HEK293 (cell line): Measurements from ENCODE around the gene HOXC10.

ENCODE experiments used
- AEBP2 ChIP-seq: fragments of 450-650 bp; formaldehyde crosslinking; IDR thresholded peaks from 2 replicates; pipeline ENCODE4 v1.5.1; 2016; ENCODE audit warnings: missing biosample characterization, missing genetic modification characterization, borderline replicate concordance
- HOXC10 ChIP-seq: sonication (generic); formaldehyde crosslinking; IDR thresholded peaks from 2 replicates; pipeline ENCODE4 v1.8.1; 2023; ENCODE audit warnings: mild to moderate bottlenecking, missing genetic modification reagents
- KLF16 ChIP-seq: fragments of 450-650 bp; formaldehyde crosslinking; IDR thresholded peaks from 2 replicates; pipeline ENCODE4 v1.5.1; 2017; ENCODE audit warnings: missing biosample characterization, missing genetic modification characterization
- MEIS1 ChIP-seq: sonication (generic); formaldehyde crosslinking; IDR thresholded peaks from 2 replicates; pipeline ENCODE4 v1.8.1; 2022; ENCODE audit warnings: missing genetic modification reagents, mild to moderate bottlenecking, borderline replicate concordance
- WT1 ChIP-seq: fragments of 450-650 bp; formaldehyde crosslinking; IDR thresholded peaks from 2 replicates; pipeline ENCODE4 v1.5.1; 2016; ENCODE audit warnings: missing biosample characterization, missing genetic modification characterization
- YY1 ChIP-seq: fragments of 450-650 bp; formaldehyde crosslinking; IDR thresholded peaks from 2 replicates; pipeline ENCODE4 v1.5.1; 2018; ENCODE audit warnings: missing biosample characterization, missing genetic modification characterization
- YY2 ChIP-seq: fragments of 450-650 bp; formaldehyde crosslinking; IDR thresholded peaks from 2 replicates; pipeline ENCODE4 v1.5.1; 2016; ENCODE audit warnings: missing biosample characterization, missing genetic modification characterization
- ZBTB21 ChIP-seq: fragments of 450-650 bp; formaldehyde crosslinking; IDR thresholded peaks from 2 replicates; pipeline ENCODE4 v1.5.1; 2017; ENCODE audit warnings: missing biosample characterization, missing genetic modification characterization
- ZBTB44 ChIP-seq: fragments of 450-650 bp; IDR thresholded peaks from 2 replicates; pipeline ENCODE4 v1.5.1; 2018; ENCODE audit warnings: missing biosample characterization, mild to moderate bottlenecking, missing genetic modification characterization
- ZNF112 ChIP-seq: fragments of 450-650 bp; formaldehyde crosslinking; IDR thresholded peaks from 2 replicates; pipeline ENCODE4 v1.5.0; 2017; ENCODE audit warnings: missing biosample characterization, missing genetic modification characterization
- ZNF138 ChIP-seq: fragments of 450-650 bp; formaldehyde crosslinking; IDR thresholded peaks from 2 replicates; pipeline ENCODE4 v1.5.1; 2016; ENCODE audit warnings: missing biosample characterization, missing genetic modification characterization, borderline replicate concordance
- ZNF148 ChIP-seq: fragments of 450-650 bp; formaldehyde crosslinking; IDR thresholded peaks from 2 replicates; pipeline ENCODE4 v1.5.0; 2017; ENCODE audit warnings: missing biosample characterization, missing genetic modification characterization, borderline replicate concordance
- ZNF155 ChIP-seq: fragments of 450-650 bp; formaldehyde crosslinking; IDR thresholded peaks from 2 replicates; pipeline ENCODE4 v1.5.1; 2016; ENCODE audit warnings: missing biosample characterization, missing genetic modification characterization
- ZNF18 ChIP-seq: fragments of 450-650 bp; formaldehyde crosslinking; IDR thresholded peaks from 2 replicates; pipeline ENCODE4 v1.5.1; 2016; ENCODE audit warnings: missing biosample characterization, missing genetic modification characterization
- ZNF223 ChIP-seq: fragments of 450-650 bp; formaldehyde crosslinking; IDR thresholded peaks from 2 replicates; pipeline ENCODE4 v1.5.1; 2016; ENCODE audit warnings: missing biosample characterization, missing genetic modification characterization
- ZNF248 ChIP-seq: fragments of 450-650 bp; formaldehyde crosslinking; IDR thresholded peaks from 2 replicates; pipeline ENCODE4 v1.5.1; 2017; ENCODE audit warnings: missing biosample characterization, missing genetic modification characterization
- ZNF37A ChIP-seq: fragments of 450-650 bp; IDR thresholded peaks from 2 replicates; pipeline ENCODE4 v1.5.1; 2018; ENCODE audit warnings: missing biosample characterization, missing genetic modification characterization
- ZNF391 ChIP-seq: fragments of 450-650 bp; formaldehyde crosslinking; IDR thresholded peaks from 2 replicates; pipeline ENCODE4 v1.5.1; 2016; ENCODE audit warnings: low read depth, missing biosample characterization, missing genetic modification characterization, borderline replicate concordance
- ZNF433 ChIP-seq: fragments of 450-650 bp; formaldehyde crosslinking; IDR thresholded peaks from 2 replicates; pipeline ENCODE4 v1.5.1; 2016; ENCODE audit warnings: missing biosample characterization, missing genetic modification characterization, low read depth
- ZNF473 ChIP-seq: fragments of 450-650 bp; formaldehyde crosslinking; IDR thresholded peaks from 2 replicates; pipeline ENCODE4 v1.5.1; 2017; ENCODE audit warnings: missing biosample characterization, missing genetic modification characterization
- ZNF488 ChIP-seq: fragments of 450-650 bp; formaldehyde crosslinking; IDR thresholded peaks from 2 replicates; pipeline ENCODE4 v1.5.1; 2016; ENCODE audit warnings: missing biosample characterization, missing genetic modification characterization
- ZNF561 ChIP-seq: fragments of 450-650 bp; IDR thresholded peaks from 2 replicates; pipeline ENCODE4 v1.5.1; 2018; ENCODE audit warnings: missing biosample characterization, missing genetic modification characterization, borderline replicate concordance
- ZNF580 ChIP-seq: fragments of 450-650 bp; formaldehyde crosslinking; IDR thresholded peaks from 2 replicates; pipeline ENCODE4 v1.5.1; 2016; ENCODE audit warnings: missing biosample characterization, missing genetic modification characterization
- ZNF610 ChIP-seq: fragments of 450-650 bp; formaldehyde crosslinking; IDR thresholded peaks from 2 replicates; pipeline ENCODE4 v1.5.1; 2016; ENCODE audit warnings: missing biosample characterization, missing genetic modification characterization, borderline replicate concordance
- ZNF664 ChIP-seq: fragments of 450-650 bp; formaldehyde crosslinking; IDR thresholded peaks from 2 replicates; pipeline ENCODE4 v1.5.1; 2016; ENCODE audit warnings: missing biosample characterization, missing genetic modification characterization
- TF ChIP-seq, protein P1 (sequence below): fragments of 450-650 bp; formaldehyde crosslinking; IDR thresholded peaks from 2 replicates; pipeline ENCODE4 v1.5.1; 2016; ENCODE audit warnings: missing biosample characterization, missing genetic modification characterization
- TF ChIP-seq, protein P2 (sequence below): fragments of 450-650 bp; formaldehyde crosslinking; IDR thresholded peaks from 2 replicates; pipeline ENCODE4 v1.5.1; 2016; ENCODE audit warnings: missing biosample characterization, missing genetic modification characterization, low read depth

HOXC10 gene

DNA sequence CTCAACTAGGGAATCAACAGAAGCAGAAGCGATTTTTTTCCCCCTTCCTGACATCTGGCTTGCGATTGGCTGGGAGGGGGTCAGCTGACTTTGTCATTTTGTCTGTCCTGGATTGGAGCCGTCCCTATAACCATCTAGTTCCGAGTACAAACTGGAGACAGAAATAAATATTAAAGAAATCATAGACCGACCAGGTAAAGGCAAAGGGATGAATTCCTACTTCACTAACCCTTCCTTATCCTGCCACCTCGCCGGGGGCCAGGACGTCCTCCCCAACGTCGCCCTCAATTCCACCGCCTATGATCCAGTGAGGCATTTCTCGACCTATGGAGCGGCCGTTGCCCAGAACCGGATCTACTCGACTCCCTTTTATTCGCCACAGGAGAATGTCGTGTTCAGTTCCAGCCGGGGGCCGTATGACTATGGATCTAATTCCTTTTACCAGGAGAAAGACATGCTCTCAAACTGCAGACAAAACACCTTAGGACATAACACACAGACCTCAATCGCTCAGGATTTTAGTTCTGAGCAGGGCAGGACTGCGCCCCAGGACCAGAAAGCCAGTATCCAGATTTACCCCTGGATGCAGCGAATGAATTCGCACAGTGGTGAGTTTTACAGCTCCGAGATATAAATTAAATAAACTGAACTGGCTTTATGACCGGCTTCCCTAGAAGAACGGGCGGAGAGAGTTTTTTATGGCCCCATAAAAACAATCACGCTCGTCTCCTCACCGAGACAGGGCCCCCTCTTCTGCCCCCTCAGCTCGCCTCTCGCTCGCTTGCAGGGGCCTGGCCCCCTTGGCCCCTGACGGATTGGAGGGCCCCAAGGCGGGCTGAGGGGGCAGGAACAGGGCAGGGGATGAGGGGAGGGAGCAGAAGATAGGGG, 43.6 kb downstream of the HOXC10 start, which contains the start of gene HOXC6 (continued):
- TF ChIP-seq YY2 (tag by site-specific recombination) (no peak), ZNF473 (tag by site-specific recombination) (no peak), ZNF488 (tag by site-specific recombination) (no peak), ZNF391 (tag by site-specific recombination) (no peak), ZNF148 (tag by site-specific recombination) (no peak), ZNF223 (tag by site-specific recombination) (no peak), MEIS1 (CRISPR knock-in tag) (no peak), ZBTB21 (tag by site-specific recombination) (no peak), KLF16 (tag by site-specific recombination) (0 out of 2 replicates have a peak, but pooled peaks have one; percentile 19), ZNF561 (tag by site-specific recombination) (peak; percentile 62), ZNF610 (peak; percentile 59; the same call in 1 of the 2 replicates), ZNF138 (tag by site-specific recombination) (no peak), ZNF37A (tag by site-specific recombination) (no peak), WT1 (tag by site-specific recombination) (peak; percentile 81), ZNF112 (tag by site-specific recombination) (no peak), ZNF664 (peak; percentile 46; the same call in 1 of the 2 replicates), ZNF580 (tag by site-specific recombination) (peak; percentile 77; the same call in 1 of the 2 replicates), YY1 (tag by site-specific recombination) (no peak), ZNF248 (no peak), AEBP2 (no peak), HOXC10 (no peak), ZNF433 (tag by site-specific recombination) (no peak), ZNF18 (tag by site-specific recombination) (peak; percentile 91), ZBTB44 (peak; percentile 81; the same call in 1 of the 2 replicates), ZNF155 (tag by site-specific recombination) (no peak)
- TF ChIP-seq, protein P1, sequence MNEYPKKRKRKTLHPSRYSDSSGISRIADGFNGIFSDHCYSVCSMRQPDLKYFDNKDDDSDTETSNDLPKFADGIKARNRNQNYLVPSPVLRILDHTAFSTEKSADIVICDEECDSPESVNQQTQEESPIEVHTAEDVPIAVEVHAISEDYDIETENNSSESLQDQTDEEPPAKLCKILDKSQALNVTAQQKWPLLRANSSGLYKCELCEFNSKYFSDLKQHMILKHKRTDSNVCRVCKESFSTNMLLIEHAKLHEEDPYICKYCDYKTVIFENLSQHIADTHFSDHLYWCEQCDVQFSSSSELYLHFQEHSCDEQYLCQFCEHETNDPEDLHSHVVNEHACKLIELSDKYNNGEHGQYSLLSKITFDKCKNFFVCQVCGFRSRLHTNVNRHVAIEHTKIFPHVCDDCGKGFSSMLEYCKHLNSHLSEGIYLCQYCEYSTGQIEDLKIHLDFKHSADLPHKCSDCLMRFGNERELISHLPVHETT (tag by site-specific recombination): no peak
- TF ChIP-seq, protein P2, sequence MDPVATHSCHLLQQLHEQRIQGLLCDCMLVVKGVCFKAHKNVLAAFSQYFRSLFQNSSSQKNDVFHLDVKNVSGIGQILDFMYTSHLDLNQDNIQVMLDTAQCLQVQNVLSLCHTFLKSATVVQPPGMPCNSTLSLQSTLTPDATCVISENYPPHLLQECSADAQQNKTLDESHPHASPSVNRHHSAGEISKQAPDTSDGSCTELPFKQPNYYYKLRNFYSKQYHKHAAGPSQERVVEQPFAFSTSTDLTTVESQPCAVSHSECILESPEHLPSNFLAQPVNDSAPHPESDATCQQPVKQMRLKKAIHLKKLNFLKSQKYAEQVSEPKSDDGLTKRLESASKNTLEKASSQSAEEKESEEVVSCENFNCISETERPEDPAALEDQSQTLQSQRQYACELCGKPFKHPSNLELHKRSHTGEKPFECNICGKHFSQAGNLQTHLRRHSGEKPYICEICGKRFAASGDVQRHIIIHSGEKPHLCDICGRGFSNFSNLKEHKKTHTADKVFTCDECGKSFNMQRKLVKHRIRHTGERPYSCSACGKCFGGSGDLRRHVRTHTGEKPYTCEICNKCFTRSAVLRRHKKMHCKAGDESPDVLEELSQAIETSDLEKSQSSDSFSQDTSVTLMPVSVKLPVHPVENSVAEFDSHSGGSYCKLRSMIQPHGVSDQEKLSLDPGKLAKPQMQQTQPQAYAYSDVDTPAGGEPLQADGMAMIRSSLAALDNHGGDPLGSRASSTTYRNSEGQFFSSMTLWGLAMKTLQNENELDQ (tag by site-specific recombination): no peak
